HG03103 (cell line): Measurements from ENCODE around the gene SLFN13.
"Not testable (repeated sequence)": the region's sequence is repeated elsewhere in the genome, so short reads cannot be mapped to it uniquely, and the experiment has no call there.

ENCODE experiments used
- ATAC-seq: cut with Tn5 transposase; IDR thresholded peaks from one replicate; pipeline ENCODE4 v1.9.1; 2021; ENCODE audit warnings: low read depth; ENCODE audit not compliant: unreplicated experiment

SLFN13 gene

DNA sequence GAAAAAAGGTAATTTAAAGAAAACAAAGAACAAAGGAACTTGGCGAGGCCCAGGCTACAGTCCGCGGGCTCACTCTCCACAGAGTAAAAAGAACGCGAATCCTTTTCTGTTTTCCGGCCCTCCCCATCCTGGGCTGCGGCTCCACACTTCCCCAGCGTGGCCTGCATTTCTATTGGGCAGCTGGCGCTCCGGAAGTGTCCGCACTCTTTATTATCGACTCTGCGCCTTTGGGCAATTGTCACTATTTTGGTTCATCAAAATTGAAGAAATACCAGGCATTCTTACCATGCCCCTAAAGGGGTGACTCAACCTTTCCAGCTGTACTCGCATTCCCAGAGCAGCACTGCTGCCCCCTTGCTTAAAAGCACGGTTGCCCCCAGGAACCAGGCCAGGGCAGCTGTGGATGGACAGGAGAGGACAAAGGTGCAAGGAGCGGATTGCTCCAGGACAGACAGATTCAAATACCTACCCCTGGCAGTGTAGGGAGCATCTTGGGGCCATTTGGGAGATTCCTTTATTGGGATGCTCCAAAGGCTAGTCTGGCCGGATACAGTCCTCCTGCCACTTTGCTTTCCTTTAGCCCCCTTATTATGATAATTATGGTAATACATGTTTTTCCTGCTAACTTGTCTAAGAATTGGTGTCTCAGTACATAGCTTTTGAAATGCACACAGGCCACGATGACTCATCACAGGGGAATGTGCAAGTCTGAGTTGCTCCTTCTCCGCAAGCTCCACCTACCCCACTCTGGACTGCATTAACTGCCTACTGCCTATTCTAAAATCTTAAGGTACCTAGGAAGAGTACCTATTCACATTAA lies 15.3 kb downstream of the SLFN13 start:
- no peak for ATAC-seq

DNA sequence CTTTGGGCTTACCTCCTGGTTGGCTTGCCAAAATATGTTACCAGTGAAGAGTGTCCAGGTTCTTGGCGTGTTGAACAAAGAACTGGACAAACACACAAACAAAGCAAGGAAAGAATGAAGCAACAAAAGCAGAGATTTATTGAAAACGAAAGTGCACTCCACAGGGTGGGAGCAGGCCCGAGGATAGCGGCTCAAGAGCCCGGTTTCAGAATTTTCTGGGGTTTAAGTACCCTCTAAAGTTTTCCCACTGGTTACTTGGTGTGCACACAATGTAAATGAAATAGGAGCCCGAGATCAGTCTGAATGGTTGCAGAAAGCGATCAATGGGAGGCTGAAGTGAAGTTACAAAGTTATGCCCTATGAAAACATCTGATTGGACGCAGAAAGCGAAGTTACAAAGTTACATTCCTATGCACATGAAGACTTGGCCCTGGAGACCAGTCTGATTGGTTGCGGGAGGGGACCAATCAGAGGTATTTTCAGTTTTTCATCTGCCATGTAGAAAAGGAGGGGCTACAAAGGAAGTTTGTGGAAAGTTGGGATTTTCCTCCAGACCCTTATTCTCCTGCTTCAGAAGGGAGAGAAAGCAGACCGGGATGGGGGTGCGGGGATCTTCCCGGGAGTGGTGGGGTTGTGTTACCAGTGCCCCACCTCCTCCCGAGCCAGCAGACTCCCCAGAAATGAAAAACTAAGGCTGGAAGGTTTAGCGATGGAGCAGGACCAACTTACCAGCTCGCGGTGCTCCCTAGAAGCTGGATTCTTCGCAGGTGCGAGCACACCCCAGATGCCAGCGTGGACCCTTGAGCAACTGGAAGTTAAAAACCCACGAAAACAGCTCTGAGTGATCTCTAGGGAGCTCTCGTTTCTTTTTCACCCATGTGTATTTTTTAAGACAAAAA lies 16.1 kb downstream of the SLFN13 start, which contains the start of gene SLFN12:
Gene SLFN12 (minus strand): TSS at position 325 of the 899 bp plus-strand sequence. CDS start 9,472 bp downstream, outside the sequence.
- ATAC-seq, result peak; percentile 69

DNA sequence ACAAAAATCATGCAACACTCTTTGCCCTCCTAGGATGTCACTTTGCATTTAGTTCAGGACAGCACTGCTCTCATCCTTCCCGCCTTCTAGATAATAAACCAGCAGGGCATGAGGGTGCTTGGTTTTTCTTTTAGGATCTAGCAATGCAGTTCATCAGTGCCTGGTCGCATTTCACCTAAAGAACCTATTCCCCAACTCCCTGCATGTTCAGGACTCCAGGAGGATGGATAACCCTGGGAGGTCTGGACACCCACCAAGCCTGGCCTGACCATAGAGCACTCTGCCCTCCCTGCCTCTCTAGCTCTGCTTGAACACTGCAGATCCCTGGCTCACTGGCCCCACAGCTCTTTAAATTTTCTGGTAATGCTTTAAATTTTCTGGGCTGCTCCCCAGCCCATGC lies 18.9 kb downstream of the SLFN13 start:
- ATAC-seq, result no peak

DNA sequence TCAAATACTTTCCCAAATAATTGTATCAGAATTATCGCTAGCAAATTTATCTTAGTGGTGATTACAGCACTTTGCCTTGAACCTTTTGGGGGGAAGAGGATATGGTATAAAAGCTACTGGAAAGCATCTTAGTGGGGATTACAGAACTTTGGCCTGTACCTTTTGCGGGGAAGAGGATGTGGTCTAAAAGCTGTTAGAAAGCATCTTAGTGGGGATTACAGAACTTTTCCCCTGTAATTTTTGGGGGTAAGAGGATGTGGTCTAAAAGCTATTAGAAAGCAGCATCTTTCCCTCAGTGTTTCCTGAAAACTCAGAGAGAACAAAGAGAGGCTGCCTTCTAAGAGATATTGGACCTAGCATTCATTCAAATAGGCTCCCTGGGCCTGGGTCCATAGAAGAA lies 20.3 kb downstream of the SLFN13 start:
- no peak for ATAC-seq

DNA sequence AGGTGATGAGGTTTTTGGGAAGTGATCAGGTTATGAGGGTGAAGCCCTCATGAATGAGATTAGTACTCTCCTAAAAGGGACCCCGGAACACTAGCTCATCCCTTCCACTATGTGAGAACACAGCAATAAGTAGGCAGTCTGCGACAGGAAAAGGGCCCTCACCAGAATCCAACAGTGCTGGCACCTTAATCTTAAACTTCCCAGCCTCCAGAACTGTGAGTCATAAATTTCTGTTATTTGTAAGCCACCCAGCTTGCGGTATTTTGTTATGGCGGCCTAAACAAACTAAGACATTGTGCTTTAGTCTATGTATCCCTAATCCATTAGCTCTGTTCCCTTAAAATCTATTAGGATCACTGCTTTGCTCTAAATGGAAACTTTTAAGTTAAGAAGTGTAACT lies 24.8 kb downstream of the SLFN13 start:
- no peak for ATAC-seq

DNA sequence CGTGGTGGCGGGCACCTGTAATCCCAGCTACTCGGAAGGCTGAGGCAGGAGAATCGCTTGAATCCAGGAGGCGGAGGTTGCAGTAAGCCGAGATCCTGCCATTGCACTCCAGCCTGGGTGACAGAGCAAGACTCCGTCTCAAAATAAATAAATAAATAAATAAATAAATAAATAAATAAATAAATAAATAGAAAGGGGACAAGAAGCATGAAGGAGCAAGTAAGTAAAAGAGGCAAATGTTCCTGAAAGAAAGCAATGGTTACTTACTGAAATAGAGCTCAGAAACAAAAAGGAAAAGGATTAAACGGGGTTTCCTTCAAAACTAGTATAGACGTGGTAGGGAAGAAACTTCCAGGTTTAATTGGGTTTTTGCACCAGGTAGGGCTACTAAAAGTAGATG lies 27.5 kb downstream of the SLFN13 start:
- ATAC-seq, result not testable (repeated sequence)

DNA sequence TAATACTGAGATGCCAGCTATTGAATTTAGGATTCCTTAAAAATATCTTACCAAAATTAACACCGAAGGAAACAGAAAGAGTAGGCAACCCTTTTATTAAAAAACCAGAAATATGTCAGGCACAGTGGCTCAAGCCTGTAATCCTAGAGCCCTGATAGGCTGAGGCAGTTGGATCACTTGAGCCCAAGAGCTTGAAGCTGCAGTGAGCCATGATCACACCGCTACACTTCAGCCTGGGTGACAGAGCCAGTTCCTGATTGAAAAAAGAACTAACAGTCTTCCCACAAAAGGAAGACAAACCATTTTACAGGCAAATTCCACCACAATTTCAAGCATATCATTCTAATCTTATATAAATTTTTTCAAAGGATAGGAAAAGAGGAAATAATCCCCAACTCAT lies 31.9 kb downstream of the SLFN13 start:
- no peak for ATAC-seq

DNA sequence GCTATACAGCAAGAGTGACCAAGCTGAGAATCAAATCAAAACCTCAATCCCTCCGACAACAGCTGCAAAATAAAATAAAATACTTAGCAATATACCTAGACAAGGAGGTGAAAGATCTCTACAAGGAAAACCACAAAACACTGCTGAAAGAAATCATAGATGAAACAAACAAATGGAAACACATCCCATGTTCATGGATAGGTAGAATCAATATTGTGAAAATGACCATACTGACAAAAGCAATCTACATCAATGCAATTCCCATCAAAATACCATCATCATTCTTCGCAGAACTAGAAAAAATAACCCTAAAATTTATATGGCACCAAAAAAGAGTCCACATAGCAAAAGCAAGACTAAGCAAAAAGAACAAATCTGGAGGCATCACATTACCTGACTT lies 33.9 kb downstream of the SLFN13 start:
- not testable (repeated sequence) for ATAC-seq

DNA sequence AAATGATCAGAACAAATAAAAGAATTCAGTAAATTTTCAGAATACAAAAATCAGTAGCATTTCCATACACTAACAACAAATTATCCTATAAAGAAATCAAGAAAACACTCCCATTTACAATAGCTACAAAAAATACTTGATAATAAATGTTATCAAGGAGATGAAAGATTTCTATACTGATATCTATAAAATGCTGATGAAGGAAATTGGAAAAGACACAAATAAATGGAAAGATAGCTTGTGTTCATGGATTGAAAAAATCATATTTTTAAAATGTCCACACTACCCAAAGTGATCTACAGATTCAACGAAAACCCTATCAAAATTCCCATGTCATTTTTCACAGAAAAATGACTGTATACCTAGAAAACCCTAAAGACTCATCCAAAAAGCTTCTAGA lies 34.3 kb downstream of the SLFN13 start:
- ATAC-seq, result no peak

DNA sequence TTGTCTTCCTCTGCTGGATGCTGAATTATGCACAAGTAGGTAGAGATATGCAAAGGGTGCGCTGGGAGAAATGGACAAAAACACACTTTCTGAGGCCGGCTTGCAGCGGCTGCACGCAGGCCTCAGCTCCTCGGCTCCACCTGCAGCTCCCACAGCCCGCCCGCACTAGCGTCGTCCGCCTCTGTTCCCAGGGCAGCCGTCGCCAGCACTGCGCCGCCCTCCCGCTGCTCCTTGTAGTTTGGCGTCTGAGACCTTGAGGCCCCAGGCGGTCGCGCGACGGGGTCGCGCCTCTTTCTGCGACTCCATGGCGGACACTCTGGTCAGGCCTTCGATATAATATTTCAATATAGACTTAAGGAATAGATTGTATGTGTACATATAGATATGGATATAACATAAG lies 41.0 kb downstream of the SLFN13 start:
- ATAC-seq, result no peak

DNA sequence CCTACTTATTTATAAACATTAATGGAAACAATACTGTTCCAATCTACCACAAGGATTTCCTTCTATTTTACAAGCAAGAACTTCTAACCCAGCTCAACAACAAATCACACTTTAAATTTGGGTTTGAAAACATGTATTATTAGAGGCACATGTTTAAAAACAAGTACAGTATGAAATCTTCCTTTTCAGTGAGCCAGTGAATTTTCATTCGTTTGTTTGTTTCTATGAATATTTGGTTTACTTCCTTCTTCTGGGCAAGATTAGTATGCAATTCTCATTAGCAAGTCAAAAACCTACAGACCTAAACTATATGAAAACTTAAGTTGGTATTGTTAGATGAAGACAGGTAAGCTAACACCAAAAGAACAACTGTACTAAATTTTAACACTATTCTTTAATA lies 42.0 kb downstream of the SLFN13 start:
- ATAC-seq, result no peak

DNA sequence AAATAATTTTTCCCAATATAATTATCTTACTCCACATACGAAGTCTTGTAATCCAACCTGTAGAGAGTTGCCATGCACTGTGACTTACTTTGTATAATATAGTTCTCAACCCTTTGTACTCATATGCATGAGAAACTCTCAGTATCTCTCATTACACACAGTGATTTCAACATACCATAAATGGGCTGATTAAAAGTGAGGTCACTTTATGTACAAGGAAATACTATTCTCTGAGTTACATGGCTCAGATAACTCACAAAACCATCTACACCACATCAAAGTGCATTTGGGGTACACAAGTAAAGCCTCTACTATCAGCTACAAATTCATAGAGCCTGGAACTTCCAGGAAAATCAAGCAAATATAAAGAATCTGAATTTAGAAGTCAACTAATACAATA lies 44.2 kb downstream of the SLFN13 start:
- no peak for ATAC-seq

DNA sequence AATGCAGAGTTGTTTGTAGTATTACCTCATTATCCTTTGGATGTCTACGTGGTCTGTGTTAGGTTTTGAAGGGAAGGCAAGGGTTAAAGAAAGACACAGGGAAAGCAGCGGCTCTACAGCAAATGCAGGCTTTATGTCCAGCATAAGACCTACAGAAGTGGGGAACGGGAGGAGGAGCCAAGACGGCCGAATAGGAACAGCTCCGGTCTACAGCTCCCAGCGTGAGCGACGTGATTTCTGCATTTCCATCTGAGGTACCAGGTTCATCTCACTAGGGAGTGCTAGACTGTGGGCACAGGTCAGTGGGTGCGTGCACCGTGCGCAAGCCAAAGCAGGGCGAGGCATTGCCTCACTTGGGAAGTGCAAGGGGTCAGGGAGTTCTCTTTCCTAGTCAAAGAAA lies 54.8 kb downstream of the SLFN13 start:
- ATAC-seq, result not testable (repeated sequence)

DNA sequence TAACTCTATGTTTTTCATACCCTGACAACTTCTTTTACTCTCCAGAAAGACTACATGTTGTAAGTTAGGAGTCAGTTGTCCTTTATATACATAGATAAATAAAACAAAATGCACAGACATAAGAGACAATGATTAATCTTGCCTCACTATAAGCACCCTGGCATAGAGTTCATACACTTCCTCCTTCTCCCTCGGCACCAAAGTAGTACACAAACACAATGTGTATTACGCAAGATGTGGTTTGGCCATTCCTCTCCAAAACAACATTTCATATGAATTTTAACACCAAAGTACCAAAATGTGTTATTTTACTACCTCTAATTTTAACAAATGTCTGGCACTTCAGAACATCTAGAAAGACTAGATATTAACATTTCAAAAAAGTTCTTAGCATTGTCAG lies 57.9 kb downstream of the SLFN13 start:
- ATAC-seq, result no peak

DNA sequence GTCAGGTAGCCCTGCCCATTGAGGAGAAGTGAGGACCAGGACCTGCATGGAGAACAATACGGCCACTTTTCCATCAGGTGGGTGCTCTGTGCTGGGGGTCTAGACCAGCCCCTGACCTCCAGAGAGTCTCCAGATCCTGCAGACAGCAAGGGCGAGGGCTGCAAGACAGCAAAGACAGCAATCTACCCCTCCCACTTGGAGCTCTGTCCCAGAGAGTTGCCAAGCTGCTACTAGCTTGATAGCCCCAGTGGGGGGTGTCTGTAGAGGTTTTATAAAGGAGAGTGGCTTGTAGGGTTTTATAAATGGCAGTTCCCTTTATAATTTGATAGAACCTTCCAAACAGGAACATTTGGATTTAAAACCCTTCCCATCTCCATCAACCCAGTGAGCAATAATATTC lies 58.4 kb downstream of the SLFN13 start:
- no peak for ATAC-seq

DNA sequence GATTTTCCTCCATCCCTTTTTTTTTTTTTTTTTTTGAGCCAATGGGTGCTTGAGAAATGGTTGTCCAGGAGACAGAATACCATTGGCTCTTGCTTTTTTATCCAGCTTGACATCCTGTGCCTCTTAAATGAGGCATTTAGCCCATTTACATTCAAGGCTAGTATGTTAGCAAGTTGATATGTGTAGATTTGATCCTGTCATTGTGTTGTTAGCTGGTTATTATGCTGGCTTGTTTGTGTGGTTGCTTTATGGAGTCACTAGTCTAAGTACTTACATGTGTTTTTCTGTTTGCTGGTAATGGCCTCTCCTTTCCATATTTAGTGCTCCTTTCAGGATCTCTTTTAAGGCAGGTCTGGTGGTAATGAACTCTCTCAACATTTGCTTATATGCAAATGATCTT lies 61.1 kb downstream of the SLFN13 start:
- no peak for ATAC-seq
